Skin of body (tissue), 2 donors: ENCODE measurements around the gene NAA80. TPM values are rescaled to one million over a fixed set of nuclear protein-coding genes. Genes with fewer than 3 reads are reported as not detected.

Experiments
- DNase-seq: peaks from one replicate; lab custom pipeline; 2025; lab: John Stamatoyannopoulos, UW
- total RNA-seq: library from RNA; depleted of rRNA; stranded (reverse); fragments of >200 nt; gene quantifications from one replicate; pipeline ENCODE4 v1.2.3, GENCODE V29; 2014

Gene NAA80
- total RNA-seq, 1 donor from 2014 or later = 2.2 TPM

- DNase-seq = peak; percentile 90
Observed at GRCh38 chr3:50327943-50328691, 28.9 kb upstream of the NAA80 start, which contains the start of gene TUSC2. TSS of gene TUSC2 (minus strand) at chr3:50328223. CDS start at chr3:50328099, 124 bp downstream.

GRCh38 chr3:50327129-50327528, 27.9 kb upstream of the NAA80 start:
- DNase-seq = no peak

- no peak for DNase-seq
Observed at GRCh38 chr3:50326182-50326541, 27.0 kb upstream of the NAA80 start.

DNA sequence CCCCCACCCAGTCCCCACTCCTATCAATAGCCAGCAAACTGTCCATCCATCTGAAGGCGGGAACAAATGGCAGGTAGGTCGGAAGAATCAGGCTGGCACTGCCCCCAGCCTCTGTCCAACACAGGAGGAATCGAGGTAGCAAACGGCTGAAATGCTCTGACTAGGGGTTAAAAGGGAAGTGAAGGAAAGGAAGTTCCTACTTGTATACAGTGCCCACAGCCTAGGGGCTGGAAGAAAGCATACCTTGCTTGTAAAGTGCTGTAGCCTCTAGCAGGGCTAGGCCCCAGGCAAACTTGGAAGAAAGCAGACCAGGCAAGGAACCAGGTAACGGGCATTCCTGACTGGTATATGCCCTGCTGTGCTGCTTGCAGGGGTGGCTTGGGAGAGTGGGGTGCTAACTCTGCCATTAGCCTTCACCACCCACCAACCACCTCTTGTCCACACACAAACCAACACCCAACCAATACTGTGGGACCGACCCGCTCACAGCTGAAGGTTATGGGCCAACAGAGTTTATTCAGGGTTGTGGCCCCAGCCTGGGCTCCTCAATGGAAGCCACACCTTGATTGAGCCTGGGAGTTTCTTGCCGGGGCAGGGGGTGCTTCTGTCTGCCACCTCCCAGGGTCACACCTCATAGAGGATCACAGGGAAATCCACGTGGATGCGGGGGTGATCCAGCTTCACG, 26.4 kb upstream of the NAA80 start:
- no peak for DNase-seq

GRCh38 chr3:50325113-50325480, 25.9 kb upstream of the NAA80 start:
- DNase-seq = no peak

DNA sequence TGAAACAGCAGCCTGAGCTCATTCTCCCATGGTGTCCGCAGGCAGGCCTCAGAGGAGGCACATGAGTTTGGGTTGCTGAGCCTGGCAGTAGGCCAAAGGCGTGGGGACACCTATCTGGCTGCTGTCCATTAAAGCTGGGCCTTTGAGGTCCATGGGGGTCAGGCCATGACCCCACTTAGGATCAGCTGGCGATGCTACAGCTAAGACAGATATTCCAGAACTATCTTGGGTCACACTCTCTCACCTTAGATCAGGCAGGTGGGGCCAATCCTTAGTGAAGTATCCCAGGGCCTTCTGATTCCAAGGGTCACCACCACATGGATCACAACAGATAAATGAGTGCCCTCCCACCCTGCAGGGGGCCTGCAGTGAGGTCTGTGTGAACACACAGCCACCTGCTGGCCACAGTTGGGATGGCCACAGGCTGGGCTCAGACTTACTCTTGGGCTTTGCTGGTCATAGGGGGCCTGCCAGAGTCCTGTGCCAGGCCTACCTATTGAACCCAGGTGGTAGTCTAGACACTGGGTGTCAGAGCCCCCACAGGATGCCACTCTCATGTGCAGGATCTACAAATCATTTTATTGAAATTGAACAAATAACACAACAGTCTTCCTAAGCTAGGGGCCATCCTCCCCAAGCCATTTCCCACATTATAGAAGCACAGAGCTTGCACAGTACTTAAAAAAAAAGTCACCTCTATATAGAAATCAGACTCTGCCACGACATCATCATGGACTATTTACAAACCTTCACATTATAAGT, 25.3 kb upstream of the NAA80 start:
- no peak for DNase-seq

DNA sequence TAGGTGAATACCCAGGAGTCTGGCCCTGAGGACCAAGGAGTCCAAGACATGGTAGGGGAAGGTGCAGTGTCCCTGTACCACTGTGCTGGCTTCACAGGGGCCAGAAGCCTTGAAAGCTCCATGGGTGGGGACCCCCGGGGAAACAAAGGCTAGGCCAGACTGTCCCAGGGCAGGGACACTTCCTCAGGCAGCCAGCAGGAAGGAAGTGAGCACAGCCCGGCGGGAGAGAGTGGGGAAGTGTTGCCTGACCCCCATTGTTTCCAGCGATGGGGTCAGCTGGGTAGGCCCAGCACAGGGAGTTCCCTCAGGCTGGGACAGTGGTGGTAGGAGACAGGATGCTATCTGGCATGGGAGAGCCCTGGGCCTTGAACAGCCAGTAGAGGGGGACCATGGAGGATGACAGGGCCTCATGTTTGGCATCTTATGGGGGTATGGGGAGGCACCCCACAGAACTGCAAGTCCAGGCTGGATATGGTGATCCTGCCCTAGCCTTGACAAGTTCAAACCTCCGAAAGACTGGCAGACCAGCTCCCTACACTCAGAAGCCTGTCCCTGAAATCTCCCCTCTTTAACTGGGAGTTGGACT, 24.5 kb upstream of the NAA80 start:
- DNase-seq = peak; percentile 23

- DNase-seq = peak; percentile 49
Observed at GRCh38 chr3:50323092-50323600, 23.9 kb upstream of the NAA80 start.

DNA sequence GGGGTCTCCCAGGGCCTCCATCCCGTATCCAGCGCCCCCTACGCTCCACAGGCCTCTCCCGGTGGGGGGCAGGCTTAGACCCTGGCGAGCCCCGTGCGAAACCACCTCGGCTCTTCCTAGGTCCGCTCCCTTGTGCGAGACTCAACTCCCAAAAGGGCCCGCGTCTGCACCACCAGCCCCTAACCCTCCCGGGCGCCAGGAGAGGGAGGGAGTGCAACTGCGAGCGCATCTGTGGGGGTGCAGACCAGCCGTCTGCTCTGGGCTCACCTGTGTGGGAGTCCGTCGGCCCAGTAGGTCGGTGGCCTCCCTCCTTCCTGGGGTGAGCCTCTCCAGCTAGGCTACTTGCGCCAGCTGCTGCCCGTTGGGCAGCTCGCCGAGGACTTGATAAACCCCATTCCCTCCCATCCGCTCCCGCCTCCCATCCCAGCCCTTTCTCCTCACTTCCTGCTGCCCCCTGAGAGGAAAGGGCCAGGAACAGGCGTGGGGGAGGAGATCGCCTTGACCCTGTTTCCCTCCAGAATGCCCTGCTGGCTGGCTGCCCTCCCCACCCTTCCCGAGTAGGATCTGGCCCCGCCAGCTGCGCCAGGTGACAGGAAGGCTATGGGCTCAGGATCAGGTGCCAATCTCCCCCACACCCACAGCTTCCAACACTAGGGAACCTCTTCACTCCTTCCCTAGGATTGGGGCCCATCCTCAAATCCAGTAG, 23.3 kb upstream of the NAA80 start, which contains the start of gene HYAL2:
Gene HYAL2, minus strand, starts transcription at position 360 of the 706 bp plus-strand sequence. CDS start 2,256 bp downstream, outside the sequence.
- DNase-seq = peak; percentile 49

GRCh38 chr3:50322115-50322385, 22.8 kb upstream of the NAA80 start:
- no peak for DNase-seq

- DNase-seq = peak; percentile 89
Observed at GRCh38 chr3:50321336-50322114, 22.3 kb upstream of the NAA80 start.

GRCh38 chr3:50320853-50321335, 21.7 kb upstream of the NAA80 start:
- peak; percentile 58 for DNase-seq

DNA sequence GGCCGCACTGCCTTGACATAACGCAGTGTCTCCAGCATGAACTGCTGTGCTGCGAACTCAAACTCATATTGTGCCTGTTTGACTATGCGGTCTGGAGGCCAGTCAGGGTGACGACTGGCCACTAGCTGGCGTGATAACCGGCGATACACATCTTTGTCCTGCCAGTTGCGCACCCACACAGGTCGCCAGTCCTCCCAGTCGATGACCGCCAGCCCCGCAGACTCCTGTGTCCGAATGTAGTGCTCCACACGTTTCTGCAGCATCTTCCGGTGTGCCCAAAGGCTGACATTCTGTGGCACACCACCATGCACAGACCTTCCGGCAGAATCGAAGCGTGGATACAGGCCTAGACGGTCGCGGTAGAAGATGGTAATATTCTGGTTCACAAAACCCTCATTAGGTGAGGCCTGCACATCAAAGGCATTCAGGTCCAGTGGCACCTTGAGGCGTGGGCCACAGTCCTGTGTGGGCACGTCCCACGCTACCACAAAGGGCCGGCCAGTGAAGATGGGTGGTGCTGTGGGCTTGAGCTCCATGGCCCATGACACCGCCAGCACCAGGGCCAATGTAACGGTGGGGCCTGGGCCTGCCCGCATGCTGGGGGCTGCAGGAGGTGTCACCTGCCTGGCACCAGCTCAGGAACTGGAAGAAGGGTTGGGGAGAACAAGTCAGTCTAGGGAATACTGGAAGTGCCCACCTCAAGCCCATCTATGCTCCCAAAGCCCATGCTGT, 20.9 kb upstream of the NAA80 start:
- DNase-seq = no peak

DNA sequence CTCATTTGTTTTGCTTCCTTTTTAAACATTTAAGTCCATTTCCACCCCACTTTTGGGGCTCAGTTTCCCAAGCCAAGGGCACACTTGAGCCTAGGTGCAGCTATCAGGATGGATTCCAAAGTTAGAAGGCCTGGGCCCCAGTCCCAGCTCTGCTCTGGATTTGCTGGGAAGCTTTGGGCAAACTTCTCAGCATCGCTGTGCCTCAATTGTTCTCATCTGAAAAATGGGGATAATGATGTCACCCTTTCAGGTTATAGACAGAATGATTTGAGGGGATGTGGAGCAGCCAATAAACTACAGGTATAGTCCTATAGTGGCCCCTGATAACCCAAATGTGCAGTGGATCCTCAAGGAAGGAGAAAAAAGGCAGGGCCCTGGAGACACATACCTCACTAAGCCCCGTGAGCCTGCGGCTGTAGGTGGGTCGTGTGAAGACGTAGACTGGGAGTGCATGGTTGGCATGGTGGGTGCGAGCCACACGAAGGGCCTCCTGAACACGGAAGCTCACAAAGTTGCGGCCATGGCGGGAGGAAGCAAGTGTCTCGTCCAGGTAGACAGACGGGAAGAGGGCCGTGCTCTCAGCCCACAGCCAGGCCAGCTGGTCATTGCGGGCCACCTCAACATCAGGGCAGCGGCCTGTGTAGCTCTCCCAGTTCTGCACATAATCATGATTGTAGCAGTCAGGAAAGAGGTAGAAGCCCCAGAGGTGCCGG, 20.1 kb upstream of the NAA80 start:
- no peak for DNase-seq

DNA sequence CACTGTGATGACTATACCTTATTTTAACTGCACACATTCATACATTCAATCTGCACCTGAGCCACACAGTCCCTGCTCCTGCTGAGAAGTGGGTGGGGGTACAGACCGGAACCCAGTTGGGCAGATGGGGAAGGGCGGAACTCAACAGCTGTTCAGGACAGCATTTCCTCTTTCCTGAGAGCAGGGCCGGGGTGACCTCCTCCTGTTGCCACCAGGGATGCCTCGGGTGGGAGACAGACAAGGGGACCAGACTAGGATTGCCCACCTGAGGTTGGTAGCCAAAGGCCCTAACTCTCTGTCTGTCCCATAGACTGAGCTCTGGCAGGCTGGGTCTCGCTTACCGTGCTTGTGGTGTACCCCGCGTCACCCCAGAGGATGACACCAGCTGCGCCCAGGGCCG, 19.4 kb upstream of the NAA80 start:
- no peak for DNase-seq

DNA sequence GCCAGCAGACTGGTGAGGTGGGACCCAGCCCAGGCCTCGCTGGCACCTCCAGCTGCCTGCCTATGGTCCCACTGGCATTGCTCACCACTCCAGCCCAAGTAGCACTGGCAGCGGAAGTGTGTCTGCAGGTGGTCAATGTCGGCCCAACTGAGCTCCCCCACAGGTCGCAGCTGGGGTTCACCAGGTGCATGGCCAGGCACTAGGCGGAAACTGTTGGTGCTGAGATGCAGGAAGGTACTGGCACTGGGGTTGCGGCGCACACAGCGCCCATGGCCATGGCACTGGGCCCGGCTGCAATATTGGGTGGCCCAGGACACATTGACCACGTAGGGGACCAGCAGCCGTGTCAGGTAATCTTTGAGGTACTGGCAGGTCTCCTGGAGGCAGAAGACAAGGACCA, 19.0 kb upstream of the NAA80 start:
- no peak for DNase-seq

DNA sequence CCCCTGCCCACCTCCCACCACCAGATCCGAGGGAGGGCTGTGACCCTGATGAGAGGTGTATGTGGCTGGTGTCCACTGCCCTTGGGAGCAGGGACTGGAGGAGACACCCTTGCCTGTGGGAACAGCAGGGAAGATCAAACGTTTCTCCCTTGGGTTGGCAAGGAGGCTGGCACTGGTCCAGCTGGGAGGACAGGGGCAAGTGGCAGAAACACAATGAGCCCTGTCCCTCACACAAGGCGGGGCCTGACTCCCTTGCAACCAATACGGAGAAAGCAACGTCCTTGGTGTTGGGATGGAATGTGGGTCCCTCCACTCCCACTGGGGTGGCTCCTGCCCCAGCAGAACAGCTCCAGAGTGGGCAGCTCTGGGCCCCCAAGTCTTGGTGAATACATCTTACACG, 18.1 kb upstream of the NAA80 start:
- no peak for DNase-seq

- DNase-seq = no peak
Observed at GRCh38 chr3:50316657-50317242, 17.5 kb upstream of the NAA80 start.

DNA sequence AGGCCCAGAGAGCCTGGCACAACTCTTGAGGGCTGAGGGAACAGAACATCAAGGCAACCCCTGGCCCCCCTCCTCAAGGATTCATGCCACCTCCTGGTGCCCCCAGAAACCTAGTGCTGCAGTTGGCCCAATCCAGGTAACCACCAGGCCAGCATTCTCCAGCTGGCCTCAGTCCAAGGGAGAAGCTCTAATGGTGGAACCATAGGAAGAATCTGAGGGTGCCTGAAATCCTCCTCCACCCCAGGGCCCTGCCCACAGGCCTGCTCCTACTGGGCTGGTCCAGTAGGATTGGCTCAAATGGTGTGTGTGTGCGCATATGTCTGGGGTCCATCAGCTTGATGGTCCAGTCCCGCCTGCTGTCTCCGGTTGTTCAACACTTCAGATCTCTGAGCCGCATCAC, 15.6 kb upstream of the NAA80 start:
- DNase-seq = no peak
